Natural killer cell (primary cell): ENCODE results near the gene NRXN3. TPM values are rescaled to one million over a fixed set of nuclear protein-coding genes. Genes with fewer than 3 reads are reported as not detected.

ENCODE experiments used
- ATAC-seq, 3 donors: fragments of 150-1000 bp in 2 of 3; fragments of 200-7000 bp in 1 of 3; cut with Tn5 transposase; 1 replicate in 1 of 3; 2 replicates in 2 of 3; pipeline ENCODE4 v1.10.0; 2021; ENCODE audit warnings: mild to moderate bottlenecking in 2 of 3, moderate library complexity in 2 of 3
- DNase-seq, 2 donors: peaks; one replicate each; pipeline versions ENCODE4 v3.0.0 to v3.0.0-alpha.2; 2013 to 2021; ENCODE audit warnings: mixed read lengths in 1 of 2
- H3K27ac ChIP-seq: one replicate; pipeline ENCODE4 v1.5.1; 2013; ENCODE audit warnings: mild to moderate bottlenecking, low read length
- H3K27me3 ChIP-seq: one replicate; pipeline ENCODE4 v1.6.1; 2013; ENCODE audit warnings: low read length; ENCODE audit not compliant: control insufficient read depth, insufficient read depth
- H3K36me3 ChIP-seq: one replicate; pipeline ENCODE4 v1.6.1; 2013; ENCODE audit warnings: low read length; ENCODE audit not compliant: control insufficient read depth, insufficient read depth
- H3K4me1 ChIP-seq: one replicate; pipeline ENCODE4 v1.6.1; 2013; ENCODE audit warnings: low read length; ENCODE audit not compliant: control insufficient read depth, insufficient read depth
- H3K4me3 ChIP-seq: one replicate; pipeline ENCODE4 v1.5.1; 2013; ENCODE audit warnings: low read length
- H3K9me3 ChIP-seq: one replicate; pipeline ENCODE4 v1.6.1; 2013; ENCODE audit warnings: low read length; ENCODE audit not compliant: control insufficient read depth, insufficient read depth
- H3K27ac Mint-ChIP-seq, 2 donors: one replicate each; pipeline ENCODE4 v1.8.0; 2022; ENCODE audit warnings: mild to moderate bottlenecking in 2 of 2, mixed read lengths in 2 of 2, moderate library complexity in 1 of 2
- H3K27me3 Mint-ChIP-seq, 2 donors: one replicate each; pipeline ENCODE4 v1.8.0; 2022; ENCODE audit warnings: low read depth in 2 of 2, mixed read lengths in 2 of 2
- H3K36me3 Mint-ChIP-seq: one replicate; pipeline ENCODE4 v1.8.0; 2022; ENCODE audit warnings: mixed read lengths
- H3K4me1 Mint-ChIP-seq, 2 donors: one replicate each; pipeline ENCODE4 v1.8.0; 2022; ENCODE audit warnings: mixed read lengths in 2 of 2
- H3K4me3 Mint-ChIP-seq: one replicate; pipeline ENCODE4 v1.8.0; 2022; ENCODE audit warnings: mild to moderate bottlenecking, moderate library complexity, mixed read lengths
- H3K9me3 Mint-ChIP-seq, 2 donors: one replicate each; pipeline ENCODE4 v1.8.0; 2022; ENCODE audit warnings: mixed read lengths in 2 of 2
- CTCF ChIP-seq: fragments of 200-600 bp; IDR thresholded peaks from one replicate; pipeline ENCODE4 v1.8.0; 2022; ENCODE audit warnings: antibody characterized with exemption
- WGBS: methylation state at CpG from one replicate; pipeline ENCODE4 v1.1.7; 2013; ENCODE audit warnings: missing lambda C conversion rate; ENCODE audit not compliant: insufficient coverage; 5-methylcytosine and 5-hydroxymethylcytosine counted together
- intact Hi-C: fragments of 100-400 bp; cut with micrococcal nuclease; formaldehyde crosslinking; loops from one replicate; pipeline ENCODE4 v1.14.2; 2022
- total RNA-seq, 4 donors: library from RNA; stranded (reverse); fragments of 120-200 nt in 1 of 4; gene quantifications; one replicate each; pipeline versions ENCODE4 v1.2.3 to v1.2.4, GENCODE V29; 2013 to 2022

Gene NRXN3
- total RNA-seq, 3 donors from 2014 or later (not counting 1 experiment from before 2014, with no cell fraction given) = not detected

DNA sequence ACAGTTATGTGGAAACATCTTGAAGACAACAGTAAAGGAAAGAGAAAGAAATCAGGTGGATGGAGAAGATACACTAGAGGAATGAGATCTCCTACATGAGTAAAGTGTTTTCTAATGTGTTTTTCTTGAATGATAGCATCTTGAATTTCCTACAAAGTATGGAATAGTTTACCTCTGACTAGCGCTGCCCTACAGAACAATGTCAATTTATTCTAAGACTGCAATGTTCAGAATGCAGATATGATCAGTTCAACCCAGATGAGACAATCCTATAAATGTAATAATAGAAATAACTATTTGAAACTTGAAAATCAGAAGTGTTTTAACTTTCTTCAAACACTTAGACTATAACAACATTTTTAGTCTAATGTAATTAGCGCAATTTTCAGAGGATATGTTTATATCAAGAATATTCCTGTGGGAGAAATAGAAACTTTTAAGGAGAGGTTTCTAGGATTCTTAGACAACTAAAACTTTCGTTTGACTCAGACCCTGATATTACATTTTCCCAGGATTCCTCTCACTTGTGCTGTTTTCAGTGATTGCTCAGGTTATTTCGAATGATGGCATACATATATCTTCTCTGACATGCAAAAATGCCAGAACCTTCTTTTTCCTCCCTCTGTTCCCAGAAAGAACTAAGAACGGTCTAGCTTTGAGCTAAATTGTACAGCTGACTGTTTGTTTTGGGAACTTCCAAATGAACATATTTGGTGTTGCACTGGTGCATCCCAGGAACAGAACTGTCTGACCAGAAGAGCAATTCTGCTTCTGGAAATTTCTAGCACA is 1023.7 kb downstream of the NRXN3 start:
- Mint-ChIP-seq H3K9me3 (peaks cover 2 to 9% of the 10 kb centered on the region in 2 donors), H3K4me3 (no peak overlapping the region), H3K4me1 (no peaks in the 10 kb centered on the region), H3K27me3 (no peaks in the 10 kb centered on the region), H3K36me3 (no peaks in the 10 kb centered on the region), H3K27ac (no peak overlapping the region)
- Histone ChIP-seq H3K36me3 (no peaks in the 10 kb centered on the region), H3K4me1 (no peaks in the 10 kb centered on the region), H3K27me3 (no peaks in the 10 kb centered on the region), H3K9me3 (no peaks in the 10 kb centered on the region), H3K27ac (no peak overlapping the region), H3K4me3 (no peak overlapping the region)
- intact Hi-C loops = no loop called here
- DNase-seq = no peak
- TF ChIP-seq CTCF = no peak
- 81% methylated on average over 4 of the region's 5 CpGs for WGBS
- no peak for ATAC-seq

GRCh38 chr14:79196216-79196615 is 1026.0 kb downstream of the NRXN3 start:
- Mint-ChIP-seq H3K4me3 (no peak overlapping the region), H3K27me3 (no peaks in the 10 kb centered on the region), H3K27ac (no peak overlapping the region), H3K9me3 (peaks cover 13 to 19% of the 10 kb centered on the region in 2 donors), H3K4me1 (no peaks in the 10 kb centered on the region), H3K36me3 (no peaks in the 10 kb centered on the region)
- ATAC-seq (no peak), DNase-seq (no peak)
- no peaks in the 10 kb centered on the region for H3K27me3 ChIP-seq
- no peaks in the 10 kb centered on the region for H3K36me3 ChIP-seq
- H3K4me3 ChIP-seq = no peak overlapping the region
- H3K9me3 ChIP-seq = no peaks in the 10 kb centered on the region
- no peaks in the 10 kb centered on the region for H3K4me1 ChIP-seq
- TF ChIP-seq CTCF = no peak
- no peak overlapping the region for H3K27ac ChIP-seq
- WGBS = no CpG with 5 or more reads among the region's 1 CpG
- intact Hi-C loops = no loop called here

GRCh38 chr14:79197516-79197915 is 1027.3 kb downstream of the NRXN3 start:
- Mint-ChIP-seq H3K27ac (no peak overlapping the region), H3K4me3 (no peak overlapping the region), H3K36me3 (no peaks in the 10 kb centered on the region), H3K27me3 (no peaks in the 10 kb centered on the region), H3K9me3 (peaks cover 13 to 19% of the 10 kb centered on the region in 2 donors), H3K4me1 (no peaks in the 10 kb centered on the region)
- Histone ChIP-seq H3K36me3 (no peaks in the 10 kb centered on the region), H3K9me3 (no peaks in the 10 kb centered on the region), H3K27ac (no peak overlapping the region), H3K4me3 (no peak overlapping the region), H3K27me3 (no peaks in the 10 kb centered on the region), H3K4me1 (no peaks in the 10 kb centered on the region)
- TF ChIP-seq CTCF = no peak
- ATAC-seq = no peak
- WGBS = 95% methylated on average over 6 of the region's 6 CpGs
- intact Hi-C loops = no loop called here
- no peak for DNase-seq

GRCh38 chr14:79199217-79199616 is 1029.0 kb downstream of the NRXN3 start:
- Histone ChIP-seq H3K27ac (no peak overlapping the region), H3K36me3 (no peaks in the 10 kb centered on the region), H3K27me3 (no peaks in the 10 kb centered on the region), H3K9me3 (no peaks in the 10 kb centered on the region), H3K4me1 (no peaks in the 10 kb centered on the region), H3K4me3 (no peak overlapping the region)
- H3K36me3 Mint-ChIP-seq = no peaks in the 10 kb centered on the region
- DNase-seq (no peak), ATAC-seq (no peak)
- H3K27ac Mint-ChIP-seq = no peak overlapping the region
- peaks cover 13 to 19% of the 10 kb centered on the region in 2 donors for H3K9me3 Mint-ChIP-seq
- intact Hi-C loops = no loop called here
- 81% methylated on average over 2 of the region's 4 CpGs for WGBS
- no peaks in the 10 kb centered on the region for H3K27me3 Mint-ChIP-seq
- H3K4me3 Mint-ChIP-seq = no peak overlapping the region
- TF ChIP-seq CTCF = no peak
- H3K4me1 Mint-ChIP-seq = no peaks in the 10 kb centered on the region
